ENCODE results near the gene HBS1L.

The HBS1L gene

DNA sequence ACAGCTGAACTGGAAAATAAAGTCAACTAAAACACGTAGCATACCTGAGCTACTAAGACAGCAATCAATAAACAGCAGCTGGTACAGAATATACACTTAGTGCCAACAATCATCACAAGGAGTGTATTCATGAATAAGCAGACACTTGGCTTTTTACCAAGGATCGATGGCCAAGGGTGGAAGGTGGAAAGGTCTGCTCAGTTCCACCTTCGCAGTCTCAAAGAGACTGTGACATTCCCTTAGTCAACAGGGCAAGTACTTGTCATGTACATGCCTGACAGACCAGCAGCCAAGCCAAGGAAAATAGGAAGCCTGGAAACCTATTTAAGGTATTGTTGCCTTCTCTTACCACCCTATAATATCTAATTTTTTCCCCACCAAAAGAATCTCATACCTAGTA is 21.4 kb downstream of the HBS1L start:
- no peak for DNase-seq

DNA sequence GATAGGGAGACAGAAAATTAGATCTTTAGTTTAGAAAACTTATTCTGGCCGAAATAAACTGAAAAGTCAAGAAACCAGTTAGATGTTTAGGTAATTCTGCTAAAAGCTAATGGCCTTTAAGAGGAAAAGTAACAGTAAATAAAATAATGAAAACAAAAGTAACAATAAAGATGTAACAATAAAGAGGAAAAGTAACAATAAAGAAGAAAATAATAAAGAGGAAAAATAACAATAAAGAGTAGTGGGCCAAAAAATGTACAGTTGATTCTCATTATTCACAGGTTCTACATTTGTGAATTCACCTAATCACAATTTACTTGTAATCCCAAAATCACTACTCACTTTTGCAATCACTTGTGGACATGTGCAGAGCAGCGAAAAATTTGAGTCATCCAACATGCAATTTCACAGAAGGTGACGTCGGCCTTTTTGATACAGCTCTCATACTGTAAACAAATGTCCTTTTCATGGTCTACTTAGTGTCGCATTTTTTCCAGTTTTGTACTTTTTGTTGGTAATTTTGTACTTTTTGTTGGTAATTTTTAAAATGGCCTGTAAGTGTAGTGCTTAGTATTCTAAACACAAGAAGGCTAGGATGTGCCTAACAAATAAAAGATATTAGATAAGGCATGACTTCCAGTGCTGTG is 24.0 kb downstream of the HBS1L start:
- no peak for DNase-seq

DNA sequence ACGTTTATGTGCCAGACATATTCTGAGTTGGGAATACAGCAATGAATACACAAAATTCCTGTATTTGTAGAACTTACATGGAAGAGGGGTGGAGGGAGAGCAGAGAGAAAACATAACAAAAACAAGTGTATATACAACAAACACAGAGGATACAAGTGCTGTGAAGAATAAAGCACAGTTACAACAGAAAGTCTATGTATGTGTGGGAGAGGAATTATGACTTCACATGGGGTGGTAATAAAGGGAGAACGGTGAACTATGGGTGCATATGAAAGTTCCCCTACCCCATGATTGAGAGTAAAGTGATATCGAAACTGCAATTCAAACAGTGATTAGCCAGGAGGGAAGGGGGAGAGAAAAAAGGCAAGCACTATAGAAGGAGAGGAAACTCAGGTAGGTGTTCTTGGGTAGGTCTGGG is 24.6 kb downstream of the HBS1L start:
- no peak for DNase-seq

DNA sequence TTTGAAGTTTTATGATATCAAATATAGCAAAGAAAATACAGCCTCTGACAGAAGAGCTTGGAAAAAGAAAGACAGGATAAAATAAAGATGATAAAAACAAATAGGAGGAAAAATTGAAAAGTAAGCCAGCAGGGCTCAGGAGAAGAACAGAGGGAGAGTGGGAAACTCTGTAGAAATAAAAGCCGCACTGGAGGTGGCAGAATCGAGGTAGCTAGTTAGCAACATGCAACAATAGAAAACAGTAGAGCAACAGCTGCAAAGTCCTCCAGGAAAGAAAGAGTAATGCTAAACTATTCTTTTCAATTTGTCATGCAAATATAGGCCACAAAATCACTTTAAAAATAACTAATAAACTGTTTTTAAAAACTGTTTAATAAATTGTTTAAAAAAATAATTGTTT is 28.8 kb downstream of the HBS1L start:
- DNase-seq = no peak

- DNase-seq = no peak
Observed at GRCh38 chr6:135025175-135025574, 29.4 kb downstream of the HBS1L start.

GRCh38 chr6:135022050-135022697 is 32.4 kb downstream of the HBS1L start:
- DNase-seq = no peak

DNA sequence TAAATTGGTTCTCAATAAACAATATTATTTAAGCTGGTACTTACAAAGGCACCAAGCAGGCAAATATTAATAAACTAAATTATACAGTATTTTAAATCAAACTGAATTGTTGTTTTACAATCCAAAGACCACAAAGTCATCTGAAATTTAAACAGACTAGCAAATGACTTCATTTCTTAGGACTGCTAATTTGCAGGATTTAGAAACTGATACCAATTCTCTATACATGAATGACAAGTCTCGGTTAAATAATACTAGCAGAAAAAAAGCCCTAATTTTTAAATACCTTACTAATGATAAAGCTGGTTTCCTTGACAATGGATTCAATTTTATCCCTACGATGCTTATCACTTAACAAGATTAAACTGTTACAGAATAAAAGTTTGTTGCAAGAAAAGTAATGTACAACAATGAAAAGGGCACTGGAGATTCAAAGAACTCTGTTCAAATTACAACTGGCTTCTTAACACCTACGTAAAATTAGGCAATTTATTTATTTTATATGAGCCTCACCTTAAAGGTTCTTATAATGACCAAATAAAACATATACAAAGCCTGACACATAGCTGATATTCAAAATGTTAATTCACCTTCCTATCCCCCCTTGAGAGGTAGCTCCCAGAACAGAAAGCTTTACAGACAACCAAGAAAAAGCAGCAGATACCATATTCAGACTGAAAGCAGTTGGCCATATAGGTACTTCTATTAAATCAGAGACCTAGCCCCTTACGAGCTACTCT is 33.1 kb downstream of the HBS1L start:
- no peak for DNase-seq

DNA sequence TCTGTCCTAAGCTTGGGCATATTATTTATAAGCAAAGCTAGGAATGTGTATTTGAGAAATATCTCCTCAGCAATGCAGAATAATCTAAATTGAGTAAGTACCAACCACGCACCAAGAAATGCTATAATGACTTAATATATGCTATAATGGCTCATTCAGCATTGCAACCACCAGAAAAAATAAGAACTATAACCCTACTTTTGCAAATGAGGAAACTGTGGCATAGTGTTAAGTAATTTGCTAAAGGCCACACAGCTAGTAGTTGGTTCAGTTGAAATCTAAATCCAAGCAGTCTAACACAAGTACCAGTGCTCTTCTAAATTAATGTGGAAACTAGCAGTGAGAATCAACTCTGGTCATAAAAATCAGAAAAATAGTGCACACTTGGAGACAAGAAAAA is 35.7 kb downstream of the HBS1L start:
- no peak for DNase-seq

DNA sequence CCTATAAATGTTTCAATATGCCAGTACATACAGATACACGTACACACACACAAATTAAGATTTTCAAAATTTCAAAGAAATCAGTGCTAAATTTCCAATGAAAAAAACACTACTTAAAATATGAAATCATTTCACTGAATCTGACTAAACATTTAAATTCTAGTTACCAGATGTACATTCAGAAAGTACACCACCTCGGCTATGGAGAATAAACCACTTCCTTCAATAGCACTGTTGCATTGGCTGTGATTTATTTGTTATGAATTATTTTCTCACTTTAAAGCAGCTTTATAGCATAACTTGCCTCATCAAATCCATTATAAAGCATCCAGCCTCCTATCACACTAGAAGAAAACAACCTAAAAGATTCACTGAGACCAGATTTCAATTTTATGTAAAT is 36.6 kb downstream of the HBS1L start:
- DNase-seq = no peak

DNA sequence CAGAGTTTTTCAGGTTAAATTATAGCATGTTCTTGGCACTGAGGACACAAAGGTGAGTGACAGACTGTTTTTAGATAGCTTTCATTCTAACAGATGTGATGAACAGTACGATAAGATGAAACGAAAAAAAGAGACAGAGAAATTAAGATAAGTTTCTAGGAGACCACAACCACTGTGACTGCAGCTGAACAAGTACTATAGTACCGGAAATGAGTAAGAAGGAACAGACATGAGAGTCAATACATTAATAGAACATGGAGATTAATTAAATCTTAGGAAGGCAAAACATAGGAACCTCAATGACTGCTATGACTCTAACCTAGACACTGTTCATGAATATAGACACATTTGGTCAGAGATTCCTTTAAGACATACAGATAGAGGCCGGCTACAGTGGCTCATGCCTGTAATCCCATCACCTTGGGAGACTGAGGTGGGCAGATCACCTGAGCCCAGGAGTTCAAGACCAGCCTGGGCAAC is 40.2 kb downstream of the HBS1L start:
- DNase-seq = no peak

DNA sequence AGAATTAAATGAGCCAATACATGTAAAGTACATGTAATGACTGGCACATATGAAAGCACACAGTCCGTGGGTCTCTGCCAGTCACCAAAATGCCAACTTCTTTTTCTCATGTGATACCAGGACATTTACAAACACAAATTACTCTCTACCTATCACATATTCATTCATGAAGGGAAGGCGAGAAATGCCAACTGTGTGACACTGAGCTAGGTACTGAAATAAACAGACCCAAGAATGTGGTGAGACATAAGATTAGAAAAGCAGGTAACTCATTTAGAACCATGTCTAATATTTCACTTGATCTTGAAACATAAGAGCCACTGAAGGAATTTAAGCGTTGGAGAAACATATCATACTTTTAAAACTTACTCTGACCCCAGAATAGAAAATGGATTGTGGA is 41.4 kb downstream of the HBS1L start:
- no peak for DNase-seq

DNA sequence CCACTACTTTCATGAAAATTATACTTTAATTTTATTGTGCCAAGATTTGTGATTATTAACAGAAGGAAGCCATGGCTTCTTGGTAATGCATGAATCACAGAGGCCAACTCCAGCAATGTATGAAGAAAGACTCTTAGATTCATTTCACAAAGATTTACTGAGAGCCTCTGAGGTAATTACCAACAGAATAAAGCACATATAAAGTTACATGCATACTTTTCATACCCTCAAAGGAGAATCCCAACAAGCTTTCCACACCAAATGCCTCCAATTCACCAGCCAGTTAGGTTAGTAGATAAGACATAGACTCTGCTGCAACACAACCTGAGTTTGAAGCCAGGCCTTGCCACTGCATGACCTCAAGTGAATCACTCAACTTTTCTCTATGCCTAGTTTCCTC is 41.9 kb downstream of the HBS1L start:
- no peak for DNase-seq

- no peak for DNase-seq
Observed at GRCh38 chr6:135012349-135012748, 42.3 kb downstream of the HBS1L start.

DNA sequence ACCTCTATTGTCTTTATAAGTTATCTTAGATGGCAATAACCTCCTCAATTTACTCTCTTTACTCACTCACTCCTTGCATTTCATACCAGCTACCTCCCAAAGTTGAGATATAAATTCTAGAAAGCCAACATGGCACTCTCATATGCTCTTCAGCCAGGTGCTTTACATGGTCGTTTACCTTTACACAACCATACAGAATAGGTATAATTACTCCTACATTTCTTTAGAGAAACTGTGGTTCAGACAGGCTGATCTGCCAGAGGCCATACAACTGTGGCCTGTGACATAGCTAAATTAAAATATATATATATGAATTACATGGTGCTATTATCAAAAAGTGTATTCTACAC is 45.7 kb downstream of the HBS1L start:
- DNase-seq = no peak

DNA sequence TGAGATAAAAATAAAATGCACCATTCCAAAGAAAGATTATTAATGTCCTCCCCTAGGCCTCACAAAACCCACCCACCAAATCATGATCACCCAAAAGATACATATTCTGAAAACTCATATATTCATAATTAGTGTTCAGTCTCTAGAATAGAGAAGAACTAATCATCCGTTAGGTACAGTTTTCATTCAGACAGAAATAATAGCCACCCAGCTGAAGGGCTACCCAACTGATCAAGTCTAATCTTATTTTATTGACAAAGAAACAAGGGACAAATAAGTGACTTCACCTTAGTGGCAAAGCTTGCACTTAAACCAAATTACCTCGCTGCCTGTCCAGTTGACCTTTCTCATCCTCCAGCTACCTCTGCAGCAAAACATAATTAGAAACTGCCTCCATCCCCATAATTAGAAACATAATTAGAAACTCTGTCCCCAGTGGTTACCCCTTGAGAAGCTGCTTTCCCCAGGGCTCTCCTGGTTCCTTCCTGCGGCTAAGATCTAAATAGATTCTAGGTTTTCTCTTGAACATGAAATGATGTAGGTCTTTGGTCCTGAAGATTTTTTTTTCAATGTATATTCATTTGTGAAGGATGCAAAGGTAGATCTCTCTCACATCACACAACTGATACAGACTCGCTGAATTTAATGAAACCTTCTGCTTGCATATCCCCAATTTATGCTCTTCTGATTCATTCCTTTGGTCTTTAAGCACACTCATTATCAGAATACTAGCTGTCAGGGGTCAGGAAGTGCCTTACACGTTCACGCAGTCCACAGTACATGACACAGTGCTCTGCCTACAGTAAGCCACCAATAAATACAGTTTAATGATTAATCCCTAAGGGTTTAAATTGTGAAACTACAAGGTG is 46.3 kb downstream of the HBS1L start:
- DNase-seq = no peak

- no peak for DNase-seq
Observed at GRCh38 chr6:135006386-135006914, 48.2 kb downstream of the HBS1L start.

- DNase-seq = no peak
Observed at GRCh38 chr6:135004399-135004798, 50.2 kb downstream of the HBS1L start.

GRCh38 chr6:135002974-135003703 is 51.5 kb downstream of the HBS1L start:
- no peak for DNase-seq

- DNase-seq = no peak
Observed at GRCh38 chr6:135002229-135002844, 52.3 kb downstream of the HBS1L start.

DNA sequence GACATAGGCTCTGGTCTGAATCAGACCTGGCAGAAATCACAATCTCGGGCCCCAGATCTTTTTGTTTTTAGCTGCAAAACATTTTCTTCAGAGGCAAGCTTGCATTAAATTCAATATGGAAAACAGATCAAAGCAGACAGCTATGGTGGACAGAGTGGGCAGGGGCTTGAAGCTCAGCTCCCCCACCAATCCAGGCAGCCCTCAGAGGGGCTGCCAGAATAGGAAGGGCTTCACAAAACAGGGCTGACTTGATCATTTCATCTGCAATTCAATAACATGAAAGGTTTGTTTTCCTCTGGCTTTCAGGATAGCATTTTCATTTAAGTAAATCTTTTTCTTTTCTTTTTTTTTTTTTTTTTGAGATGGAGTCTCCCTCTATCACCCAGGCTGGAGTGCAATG is 55.5 kb downstream of the HBS1L start:
- DNase-seq = no peak

GRCh38 chr6:134997133-134997995 is 57.3 kb downstream of the HBS1L start:
- no peak for DNase-seq
